Thyroid gland (tissue), 4 donors: ENCODE data around the gene AGBL5. TPM values are rescaled to one million over a fixed set of nuclear protein-coding genes. Genes with fewer than 3 reads are reported as not detected.

ENCODE experiments used
- DNase-seq, 2 donors: peaks; one replicate each; pipeline ENCODE4 v3.0.0-alpha.2; 2019
- H3K27ac ChIP-seq, 3 donors: fragments of 200-600 bp; sonication (generic); 1 replicate in 2 of 3; 2 replicates in 1 of 3; pipeline ENCODE4 v1.5.1; 2016 to 2019; ENCODE audit warnings: mild to moderate bottlenecking in 1 of 3, moderate library complexity in 1 of 3
- H3K27me3 ChIP-seq: fragments of 200-600 bp; sonication (generic); one replicate; pipeline ENCODE4 v1.5.1; 2019
- H3K36me3 ChIP-seq, 2 donors: fragments of 200-600 bp; sonication (generic); one replicate each; pipeline ENCODE4 v1.5.1; 2016 to 2019
- H3K4me1 ChIP-seq, 2 donors: fragments of 200-600 bp; sonication (generic); one replicate each; pipeline ENCODE4 v1.5.1; 2017 to 2019
- H3K4me3 ChIP-seq, 3 donors: fragments of 200-600 bp; sonication (generic); replicated peaks in 1 of 3; 1 replicate in 2 of 3; 2 replicates in 1 of 3; pipeline ENCODE4 v1.5.1; 2016; ENCODE audit warnings: mild to moderate bottlenecking in 1 of 3
- H3K9me3 ChIP-seq: fragments of 200-600 bp; sonication (generic); one replicate; pipeline ENCODE4 v1.5.1; 2017
- CTCF ChIP-seq, 6 experiments: fragments of 200-600 bp in 3 of 6; fragments of 450-650 bp in 3 of 6; sonication (generic) in 3 of 6; IDR thresholded peaks; one replicate each; pipeline ENCODE4 v1.5.1; 2016 to 2019; ENCODE audit warnings: antibody characterized with exemption in 6 of 6, mild to moderate bottlenecking in 2 of 6, inconsistent platforms in 1 of 6, moderate library complexity in 1 of 6
- POLR2A ChIP-seq, 2 donors: fragments of 450-650 bp; IDR thresholded peaks; one replicate each; pipeline ENCODE4 v1.6.1; 2017; ENCODE audit warnings: antibody characterized with exemption in 2 of 2, mild to moderate bottlenecking in 2 of 2, moderate library complexity in 1 of 2
- WGBS, 2 donors: methylation state at CpG; one replicate each; pipeline ENCODE4 v1.1.5; 2017; 5-methylcytosine and 5-hydroxymethylcytosine counted together
- intact Hi-C: fragments of 100-400 bp; cut with DNase I; formaldehyde crosslinking; loops from one replicate; pipeline ENCODE4 v1.15.1; 2023
- total RNA-seq, 4 donors: library from RNA; depleted of rRNA; stranded (reverse); fragments of >200 nt; gene quantifications; one replicate each; pipeline ENCODE4 v1.2.3, GENCODE V29; 2016

Gene AGBL5
- total RNA-seq, 4 donors from 2014 or later, result 29.1 to 40.0 (median 31.6) TPM

- 80 to 88% methylated on average over 12 to 15 of the region's 15 CpGs for WGBS, 2 donors
- DNase-seq, result no peak
- Histone ChIP-seq H3K9me3 (no peaks in the 10 kb centered on the region), H3K27ac (no peak overlapping the region), H3K4me1 (no peaks in the 10 kb centered on the region), H3K27me3 (no peaks in the 10 kb centered on the region), H3K36me3 (peaks cover 23 to 24% of the 10 kb centered on the region in 2 donors), H3K4me3 (no peak overlapping the region)
- intact Hi-C loops, result no loop called here
- no peak for TF ChIP-seq CTCF (IDR thresholded peaks at IDR 0.05)
- no peak for TF ChIP-seq POLR2A (IDR thresholded peaks at IDR 0.05)
Observed at GRCh38 chr2:27059141-27059820, 7.8 kb downstream of the AGBL5 start.

GRCh38 chr2:27060323-27060722 is 8.9 kb downstream of the AGBL5 start:
- Histone ChIP-seq H3K4me3 (no peak overlapping the region), H3K36me3 (peaks cover 13 to 17% of the 10 kb centered on the region in 2 donors), H3K9me3 (no peaks in the 10 kb centered on the region), H3K27ac (no peak overlapping the region), H3K4me1 (no peaks in the 10 kb centered on the region), H3K27me3 (no peaks in the 10 kb centered on the region)
- TF ChIP-seq POLR2A (IDR thresholded peaks at IDR 0.05) (no peak), CTCF (IDR thresholded peaks at IDR 0.05) (no peak)
- DNase-seq, result no peak
- WGBS, 2 donors, result 90 to 91% methylated on average over 3 of the region's 3 CpGs
- intact Hi-C loops, result no loop called here

- 81 to 92% methylated on average over 3 of the region's 3 CpGs for WGBS, 2 donors
- no peaks in the 10 kb centered on the region for H3K9me3 ChIP-seq
- peaks cover 5 to 15% of the 10 kb centered on the region in 2 donors for H3K4me1 ChIP-seq
Observed at GRCh38 chr2:27065128-27065527, 13.7 kb downstream of the AGBL5 start.

GRCh38 chr2:27067385-27067784 is 15.9 kb downstream of the AGBL5 start:
- H3K9me3 ChIP-seq, result no peaks in the 10 kb centered on the region
- TF ChIP-seq POLR2A (IDR thresholded peaks at IDR 0.05), result no peak
- TF ChIP-seq CTCF (IDR thresholded peaks at IDR 0.05), result no peak
- DNase-seq, result no peak
- no peak overlapping the region for H3K27ac ChIP-seq
- peaks cover 0 to 11% of the 10 kb centered on the region in 2 donors for H3K36me3 ChIP-seq
- peaks cover 17 to 26% of the 10 kb centered on the region in 2 donors for H3K4me1 ChIP-seq
- intact Hi-C loops, result no loop called here
- no peaks in the 10 kb centered on the region for H3K27me3 ChIP-seq
- WGBS, 2 donors, result 93 to 94% methylated on average over 5 of the region's 5 CpGs
- H3K4me3 ChIP-seq, result no peak overlapping the region

More at GRCh38 chr2:27065128-27065527, 13.7 kb downstream of the AGBL5 start:
- no peaks in the 10 kb centered on the region for H3K27me3 ChIP-seq
- H3K27ac ChIP-seq, result no peak overlapping the region
- intact Hi-C loops, result no loop called here
- TF ChIP-seq POLR2A (IDR thresholded peaks at IDR 0.05) (no peak), CTCF (IDR thresholded peaks at IDR 0.05) (no peak)
- DNase-seq, result no peak
- H3K36me3 ChIP-seq, result peaks cover 0 to 11% of the 10 kb centered on the region in 2 donors
- no peak overlapping the region for H3K4me3 ChIP-seq

- peaks cover 21 to 32% of the 10 kb centered on the region in 2 donors for H3K4me1 ChIP-seq
- WGBS, 2 donors, result 92 to 93% methylated on average over 6 of the region's 6 CpGs
Observed at GRCh38 chr2:27069436-27069835, 18.0 kb downstream of the AGBL5 start.

More at GRCh38 chr2:27069436-27069835, 18.0 kb downstream of the AGBL5 start:
- Histone ChIP-seq H3K36me3 (peaks cover 0 to 11% of the 10 kb centered on the region in 2 donors), H3K4me3 (no peak overlapping the region), H3K27ac (no peak overlapping the region), H3K9me3 (no peaks in the 10 kb centered on the region), H3K27me3 (no peaks in the 10 kb centered on the region)
- intact Hi-C loops, result no loop called here
- no peak for DNase-seq
- no peak for TF ChIP-seq POLR2A (IDR thresholded peaks at IDR 0.05)
